ENCODE measurements around the gene GJA1.
"Not testable (repeated sequence)": the region's sequence is repeated elsewhere in the genome, so short reads cannot be mapped to it uniquely, and the experiment has no call there.

The GJA1 gene

DNA sequence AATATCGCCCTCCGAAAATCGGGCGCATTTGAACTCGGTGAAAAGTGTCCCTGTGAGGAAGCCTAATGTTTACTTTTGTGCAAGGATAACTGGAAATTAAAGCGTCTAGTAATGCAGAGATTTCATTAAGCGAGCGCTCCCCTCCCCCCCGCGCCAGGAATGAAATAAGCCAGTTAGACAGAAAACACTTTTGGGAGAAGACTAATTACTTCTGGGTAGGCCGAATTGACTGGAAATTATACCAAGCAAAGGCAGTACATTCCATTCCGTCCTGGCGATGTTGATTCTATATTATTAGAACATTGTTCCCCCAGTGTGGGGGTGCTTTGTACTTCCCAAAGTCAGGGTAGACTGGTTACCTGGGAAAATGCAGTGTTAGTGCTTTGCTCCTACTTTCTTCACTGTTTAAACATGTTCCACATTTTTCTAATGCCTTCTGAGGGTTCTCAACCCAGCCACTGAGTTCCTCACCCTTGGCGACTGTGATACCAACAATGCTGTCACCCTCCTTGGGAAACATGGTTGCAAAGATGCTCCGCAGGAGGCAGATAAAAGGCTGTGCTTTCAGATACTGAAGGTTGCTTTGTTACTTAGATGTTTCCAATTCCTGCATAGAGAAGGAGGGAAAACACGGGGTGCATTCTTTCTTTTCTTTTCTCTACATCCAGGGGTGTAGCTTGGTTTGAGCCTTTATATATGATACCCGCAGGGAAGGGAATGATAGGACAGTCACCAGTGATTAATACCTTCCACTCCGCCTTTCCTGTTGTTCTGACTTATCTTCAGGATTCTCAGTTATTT, 2.6 kb downstream of the GJA1 start:
- DNase-seq = no peak

DNA sequence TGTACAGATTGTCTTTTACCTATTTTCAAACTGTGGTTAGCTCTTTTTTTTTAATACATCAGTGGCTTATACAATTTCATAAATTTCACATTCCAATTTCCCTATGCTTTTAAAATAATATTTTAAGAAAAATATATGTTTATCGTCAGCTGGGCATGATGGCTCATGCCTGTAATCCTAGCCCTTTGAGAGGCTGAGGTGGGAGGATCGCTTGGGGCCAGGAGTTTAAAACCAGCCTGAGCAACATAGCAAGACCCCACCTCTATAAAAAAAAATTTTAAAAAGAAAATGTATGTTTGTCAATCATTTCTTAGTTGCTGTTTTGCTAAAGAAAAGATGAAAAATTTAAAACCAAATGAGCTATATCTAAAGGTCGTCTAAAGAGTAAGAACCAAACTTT, 3.4 kb downstream of the GJA1 start:
- no peak for DNase-seq

DNA sequence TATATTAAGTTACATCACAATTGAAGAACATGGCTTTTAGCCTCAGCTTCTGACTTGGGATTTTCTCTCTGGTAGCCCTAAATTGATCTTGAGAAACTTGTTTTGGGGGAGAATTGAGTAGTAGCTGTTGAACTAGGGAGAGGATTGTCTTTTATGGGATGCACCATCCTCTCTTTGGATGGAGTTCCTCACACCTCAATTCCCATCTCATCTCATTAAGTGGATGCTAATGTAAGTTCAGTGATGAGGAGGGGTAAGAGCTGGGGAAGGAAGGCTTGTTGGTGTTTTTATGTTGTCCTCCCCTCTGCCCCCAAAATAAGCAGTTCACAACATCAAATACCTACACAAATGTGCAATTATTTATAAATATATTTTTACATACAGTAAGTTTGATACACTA, 4.0 kb downstream of the GJA1 start:
- no peak for DNase-seq

DNA sequence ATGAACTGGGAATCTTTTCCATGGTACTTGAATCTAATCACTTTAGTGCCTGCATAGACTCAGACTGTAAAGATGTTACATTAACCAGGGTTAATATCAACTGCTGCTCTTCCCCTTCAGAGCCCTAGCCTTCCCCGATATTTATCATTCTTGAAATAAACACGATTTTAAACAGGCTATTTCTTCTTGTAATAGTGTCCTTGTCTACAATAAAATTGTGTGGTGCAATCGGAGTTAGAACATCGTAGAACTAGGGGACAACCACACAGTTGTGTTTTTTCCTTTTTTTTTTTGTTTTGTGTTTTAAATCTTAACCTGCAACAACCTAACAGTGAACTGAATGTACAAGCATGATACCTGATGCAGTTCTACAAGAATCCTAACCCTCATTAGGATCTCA, 4.5 kb downstream of the GJA1 start:
- no peak for DNase-seq

DNA sequence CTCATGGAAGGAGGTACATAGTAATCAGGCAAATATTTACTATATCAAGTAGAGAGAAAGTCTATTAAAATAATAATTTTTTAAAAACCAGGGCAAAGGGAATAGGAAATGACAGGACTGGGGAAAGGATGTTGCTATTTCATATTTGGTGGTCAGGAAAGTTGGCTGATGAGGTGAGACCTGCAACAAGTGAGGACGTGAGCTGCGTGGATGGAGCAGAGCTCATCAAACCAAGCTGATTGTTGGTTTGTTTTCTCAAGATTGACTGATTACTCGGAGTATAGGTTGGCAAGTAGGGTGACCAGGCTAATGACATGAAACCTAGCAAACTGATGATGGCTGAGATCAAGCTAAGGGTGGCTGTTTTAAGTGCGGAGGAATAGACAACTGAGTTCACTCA, 6.0 kb downstream of the GJA1 start:
- DNase-seq = no peak

DNA sequence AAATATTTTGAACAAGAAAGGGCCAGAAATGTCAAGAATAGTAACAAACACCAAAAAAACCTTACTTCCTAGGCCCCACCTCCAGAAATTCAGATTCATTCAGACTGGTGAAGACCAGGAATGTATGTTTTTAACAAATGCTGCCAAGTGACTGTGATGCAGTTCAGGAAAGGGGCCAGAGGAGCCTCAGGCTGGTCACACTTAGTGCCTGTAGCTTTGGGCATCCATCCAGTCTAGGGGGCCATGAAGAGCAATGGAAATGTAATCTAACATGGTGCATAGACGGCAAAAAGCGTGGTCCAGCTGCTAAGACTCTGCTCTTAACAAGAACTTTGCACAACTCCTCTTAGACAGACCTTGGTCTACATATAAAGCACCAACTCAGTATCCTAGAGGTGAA, 7.1 kb downstream of the GJA1 start:
- DNase-seq = no peak

DNA sequence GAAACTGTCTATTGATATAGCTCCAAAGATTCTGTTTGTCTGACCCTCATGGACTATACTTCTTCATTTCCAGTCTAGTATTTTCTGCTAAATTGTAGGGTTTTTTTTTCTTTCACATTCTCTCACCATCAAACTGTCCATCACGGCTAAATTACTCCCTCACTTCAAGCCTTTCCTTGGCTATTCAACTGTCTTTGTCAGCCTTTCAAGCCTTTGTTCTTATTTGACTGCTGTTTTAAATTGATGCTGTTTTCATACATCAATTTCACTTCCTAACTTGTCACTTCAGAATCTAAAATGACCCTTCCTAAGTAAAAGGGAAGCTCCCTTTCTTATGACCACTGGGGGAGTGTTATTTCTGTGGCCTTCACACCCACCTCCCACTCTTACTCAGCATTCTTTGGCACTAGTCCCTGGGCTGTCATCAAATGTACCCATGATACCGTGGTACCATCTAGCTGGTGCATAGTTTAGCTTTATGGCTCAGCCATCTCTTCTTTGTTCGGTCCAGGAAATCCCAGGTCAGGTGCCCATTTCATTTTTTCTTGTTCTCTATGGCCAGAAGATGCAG, 8.6 kb downstream of the GJA1 start:
- no peak for DNase-seq

DNA sequence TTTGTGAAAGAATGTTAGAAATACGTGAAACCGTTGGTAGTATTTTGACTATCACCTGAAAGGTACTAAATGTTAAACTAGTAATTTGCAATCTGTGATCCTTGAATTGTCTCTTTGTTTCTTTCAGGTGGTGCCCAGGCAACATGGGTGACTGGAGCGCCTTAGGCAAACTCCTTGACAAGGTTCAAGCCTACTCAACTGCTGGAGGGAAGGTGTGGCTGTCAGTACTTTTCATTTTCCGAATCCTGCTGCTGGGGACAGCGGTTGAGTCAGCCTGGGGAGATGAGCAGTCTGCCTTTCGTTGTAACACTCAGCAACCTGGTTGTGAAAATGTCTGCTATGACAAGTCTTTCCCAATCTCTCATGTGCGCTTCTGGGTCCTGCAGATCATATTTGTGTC, 11.3 kb downstream of the GJA1 start:
- not testable (repeated sequence) for DNase-seq

DNA sequence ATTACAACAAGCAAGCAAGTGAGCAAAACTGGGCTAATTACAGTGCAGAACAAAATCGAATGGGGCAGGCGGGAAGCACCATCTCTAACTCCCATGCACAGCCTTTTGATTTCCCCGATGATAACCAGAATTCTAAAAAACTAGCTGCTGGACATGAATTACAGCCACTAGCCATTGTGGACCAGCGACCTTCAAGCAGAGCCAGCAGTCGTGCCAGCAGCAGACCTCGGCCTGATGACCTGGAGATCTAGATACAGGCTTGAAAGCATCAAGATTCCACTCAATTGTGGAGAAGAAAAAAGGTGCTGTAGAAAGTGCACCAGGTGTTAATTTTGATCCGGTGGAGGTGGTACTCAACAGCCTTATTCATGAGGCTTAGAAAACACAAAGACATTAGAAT, 12.3 kb downstream of the GJA1 start:
- DNase-seq = not testable (repeated sequence)

DNA sequence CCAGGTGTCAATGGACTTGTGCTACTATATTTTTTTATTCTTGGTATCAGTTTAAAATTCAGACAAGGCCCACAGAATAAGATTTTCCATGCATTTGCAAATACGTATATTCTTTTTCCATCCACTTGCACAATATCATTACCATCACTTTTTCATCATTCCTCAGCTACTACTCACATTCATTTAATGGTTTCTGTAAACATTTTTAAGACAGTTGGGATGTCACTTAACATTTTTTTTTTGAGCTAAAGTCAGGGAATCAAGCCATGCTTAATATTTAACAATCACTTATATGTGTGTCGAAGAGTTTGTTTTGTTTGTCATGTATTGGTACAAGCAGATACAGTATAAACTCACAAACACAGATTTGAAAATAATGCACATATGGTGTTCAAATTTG, 13.1 kb downstream of the GJA1 start:
- DNase-seq = not testable (repeated sequence)

DNA sequence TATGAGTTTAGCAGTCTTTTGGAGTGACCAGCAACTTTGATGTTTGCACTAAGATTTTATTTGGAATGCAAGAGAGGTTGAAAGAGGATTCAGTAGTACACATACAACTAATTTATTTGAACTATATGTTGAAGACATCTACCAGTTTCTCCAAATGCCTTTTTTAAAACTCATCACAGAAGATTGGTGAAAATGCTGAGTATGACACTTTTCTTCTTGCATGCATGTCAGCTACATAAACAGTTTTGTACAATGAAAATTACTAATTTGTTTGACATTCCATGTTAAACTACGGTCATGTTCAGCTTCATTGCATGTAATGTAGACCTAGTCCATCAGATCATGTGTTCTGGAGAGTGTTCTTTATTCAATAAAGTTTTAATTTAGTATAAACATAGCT, 13.9 kb downstream of the GJA1 start:
- DNase-seq = no peak

DNA sequence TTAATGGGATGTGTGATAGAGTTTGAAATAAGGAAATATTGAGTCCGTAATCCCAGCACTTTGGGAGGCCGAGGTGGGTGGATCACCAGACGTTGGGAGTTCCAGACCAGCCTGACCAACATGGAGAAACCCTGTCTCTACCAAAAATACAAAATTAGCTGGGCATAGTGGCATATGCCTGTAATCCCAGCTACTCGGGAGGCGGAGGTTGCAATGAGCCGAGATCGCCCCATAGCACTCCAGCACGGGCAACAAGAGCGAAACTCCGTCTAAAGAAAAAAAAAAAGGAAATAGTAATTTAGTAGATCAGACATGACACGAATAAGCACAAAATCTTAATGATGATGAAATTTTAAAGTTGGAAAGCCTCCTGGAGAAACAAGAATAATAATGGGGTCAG, 14.8 kb downstream of the GJA1 start:
- DNase-seq = no peak

DNA sequence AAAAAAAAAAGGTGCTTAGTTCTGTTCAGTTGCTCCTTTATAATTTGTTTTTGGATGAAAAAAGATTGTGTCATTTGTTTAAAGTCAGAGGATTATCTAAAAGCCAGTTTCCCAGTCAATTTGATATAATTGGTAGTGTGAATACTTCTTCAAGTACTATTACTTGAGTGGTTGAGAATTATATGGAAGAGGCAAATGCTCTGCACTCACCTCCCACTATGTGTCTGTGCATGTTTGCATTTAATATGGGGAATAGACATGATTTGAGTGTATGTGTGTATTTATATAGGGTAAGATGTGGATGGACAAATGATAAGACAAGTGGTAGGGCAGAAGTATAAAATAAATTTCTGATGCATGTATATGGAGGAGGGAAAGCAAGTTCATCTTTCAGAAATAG, 15.8 kb downstream of the GJA1 start:
- no peak for DNase-seq

DNA sequence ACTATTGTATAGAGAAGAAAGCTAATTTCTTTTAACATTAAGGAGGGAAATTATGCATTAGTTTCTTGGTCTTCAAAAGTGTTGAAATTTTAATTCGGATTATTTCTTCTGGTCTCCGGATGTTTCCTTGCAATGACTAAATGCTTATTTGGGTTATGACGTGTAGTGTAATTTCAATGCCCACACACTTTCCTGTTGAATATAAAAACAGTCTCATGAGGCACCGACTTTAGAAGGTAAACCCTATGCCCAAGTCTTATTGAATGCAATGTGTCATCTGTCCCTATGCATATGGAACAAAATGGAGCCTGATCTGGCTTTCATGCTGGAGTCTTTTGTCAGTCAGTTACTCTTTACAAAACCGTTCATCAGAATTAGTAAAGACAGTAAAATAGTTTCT, 17.7 kb downstream of the GJA1 start:
- no peak for DNase-seq

DNA sequence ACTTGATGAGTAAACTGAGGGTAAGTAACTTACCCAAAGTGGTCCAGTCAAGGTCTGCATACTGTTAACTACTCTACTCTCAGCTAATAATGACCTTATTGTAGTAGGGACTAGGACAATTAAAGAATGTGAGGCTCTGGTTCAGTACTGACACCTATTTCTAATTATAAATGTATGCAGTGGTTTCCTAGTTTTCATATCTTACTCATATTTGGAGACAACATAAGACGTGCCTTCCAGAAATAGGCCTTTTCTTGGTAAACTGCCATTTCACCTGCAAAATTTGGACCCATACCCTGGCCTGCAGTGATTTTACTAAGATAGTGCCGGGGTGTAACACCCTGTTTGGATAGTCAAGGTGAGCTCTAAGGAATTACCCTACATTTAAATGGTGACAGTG, 24.7 kb downstream of the GJA1 start:
- DNase-seq = no peak

DNA sequence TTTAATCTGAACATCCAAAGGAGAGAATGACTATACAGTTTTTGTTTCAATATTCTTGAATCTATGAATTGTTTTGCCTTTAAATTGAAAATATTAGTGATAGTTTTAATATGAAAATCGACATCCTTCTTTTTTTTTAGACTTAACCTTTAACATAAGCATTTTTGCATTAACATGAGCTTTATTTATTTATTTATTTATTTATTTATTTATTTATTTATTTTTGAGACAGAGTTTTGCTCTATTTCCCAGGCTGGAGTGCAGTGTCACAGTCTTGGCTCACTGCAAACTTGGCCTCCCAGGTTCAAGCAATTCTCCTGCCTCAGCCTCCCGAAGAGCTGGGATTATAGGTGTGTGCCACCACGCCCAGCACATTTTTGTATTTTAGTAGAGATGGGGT, 27.6 kb downstream of the GJA1 start:
- no peak for DNase-seq

DNA sequence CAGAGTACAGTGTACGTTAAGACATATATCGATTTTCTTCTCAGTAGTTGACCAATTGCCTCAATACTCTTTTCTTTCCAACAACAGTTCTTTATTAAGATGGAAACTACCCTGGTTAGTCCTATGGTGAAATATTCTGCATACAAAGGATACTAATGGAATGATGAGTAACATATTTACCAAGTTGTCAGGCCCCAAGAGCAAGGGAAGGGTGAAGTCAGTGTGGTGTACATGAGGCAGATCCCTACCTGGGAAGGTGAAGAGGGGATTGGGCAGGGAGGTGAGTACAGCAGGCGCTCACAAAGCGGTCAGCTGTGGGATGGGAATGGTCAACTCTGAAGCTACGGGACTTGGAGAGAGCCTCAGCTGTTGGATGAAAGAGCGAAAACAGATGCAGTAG, 29.7 kb downstream of the GJA1 start:
- DNase-seq = no peak

DNA sequence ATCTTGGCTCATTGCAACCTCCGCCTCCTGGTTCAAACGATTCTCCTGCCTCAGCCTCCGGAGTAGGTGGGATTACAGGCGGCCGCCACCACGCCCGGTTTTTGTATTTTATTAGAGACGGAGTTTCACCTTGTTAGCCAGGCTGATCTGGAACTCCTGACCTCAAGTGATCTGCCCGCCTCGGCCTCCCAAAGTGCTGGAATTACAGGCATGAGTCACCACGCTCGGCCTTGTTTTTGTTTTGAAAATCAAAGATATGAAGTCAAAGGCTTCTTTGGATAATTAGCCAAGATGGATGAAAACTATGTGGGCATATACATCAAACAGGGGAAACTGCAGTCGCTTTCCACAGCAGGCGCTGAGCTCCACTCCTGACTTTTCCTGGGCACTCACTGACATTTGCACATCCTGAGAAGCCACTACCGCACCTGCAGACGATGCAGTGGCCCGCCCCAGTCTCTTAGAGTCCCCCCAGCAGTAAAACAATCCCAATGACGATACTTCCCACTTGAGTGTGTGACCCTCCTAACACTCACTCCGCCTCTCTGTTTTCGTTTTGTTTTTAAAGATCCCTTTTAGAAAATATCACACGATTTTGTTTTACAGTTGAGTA, 44.1 kb downstream of the GJA1 start:
- no peak for DNase-seq

DNA sequence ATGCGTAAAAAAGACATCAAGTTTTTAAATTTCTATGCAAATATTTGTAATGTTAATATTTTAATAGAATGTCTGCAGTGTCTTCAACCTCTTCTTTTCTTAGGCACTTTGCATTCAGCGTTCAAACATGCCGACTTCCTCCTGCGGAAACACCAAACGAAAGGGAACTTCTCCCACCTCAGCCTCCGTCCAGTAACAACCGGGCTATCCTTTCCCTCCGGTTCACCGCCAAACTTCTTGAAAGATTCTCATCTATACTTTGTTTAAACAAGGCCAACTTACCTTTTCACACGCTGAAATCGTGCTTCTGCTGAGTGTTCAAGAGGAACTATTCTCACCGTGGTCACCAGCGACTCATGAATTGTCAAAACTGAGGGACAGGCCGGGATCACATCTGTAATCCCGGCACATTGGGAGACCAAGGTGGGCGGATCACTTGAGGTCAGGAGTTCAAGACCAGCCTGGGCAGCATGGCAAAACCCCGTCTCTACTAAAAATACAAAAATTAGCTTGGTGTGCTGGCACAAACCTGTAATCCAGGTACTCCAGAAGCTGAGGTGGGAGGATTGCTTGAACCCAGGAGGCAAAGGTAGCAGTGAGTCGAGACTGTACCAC, 44.8 kb downstream of the GJA1 start:
- no peak for DNase-seq

DNA sequence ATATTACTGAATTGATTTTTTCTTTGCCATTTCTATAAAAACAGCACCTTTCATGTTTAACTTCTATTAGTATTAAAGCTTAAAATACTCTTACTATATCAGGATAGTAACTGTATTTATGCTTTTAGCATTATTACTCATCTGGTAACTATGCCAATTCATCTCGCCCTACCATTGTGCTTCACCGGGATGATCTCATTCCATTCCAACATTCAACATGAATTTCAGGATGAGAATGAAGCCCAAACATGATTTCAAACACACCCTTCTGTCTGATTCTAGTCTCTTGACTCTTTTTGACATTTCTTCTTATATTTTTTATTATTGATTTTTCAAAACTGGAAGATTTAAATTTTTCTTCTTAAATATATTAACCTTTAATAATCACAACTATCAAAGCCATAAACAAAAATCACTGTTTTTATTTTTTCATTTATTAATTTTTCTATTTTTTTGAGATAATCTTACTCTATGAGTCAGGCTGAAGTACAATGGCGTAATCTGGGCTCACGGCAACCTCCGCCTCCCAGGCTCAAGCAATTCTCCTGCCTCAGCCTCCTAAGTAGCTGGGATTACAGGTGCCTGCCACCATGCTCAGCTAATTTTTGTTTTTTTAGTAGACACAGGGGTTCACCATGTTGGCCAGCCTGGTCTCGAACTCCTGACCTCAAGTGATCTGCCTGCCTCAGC, 46.7 kb downstream of the GJA1 start:
- no peak for DNase-seq

DNA sequence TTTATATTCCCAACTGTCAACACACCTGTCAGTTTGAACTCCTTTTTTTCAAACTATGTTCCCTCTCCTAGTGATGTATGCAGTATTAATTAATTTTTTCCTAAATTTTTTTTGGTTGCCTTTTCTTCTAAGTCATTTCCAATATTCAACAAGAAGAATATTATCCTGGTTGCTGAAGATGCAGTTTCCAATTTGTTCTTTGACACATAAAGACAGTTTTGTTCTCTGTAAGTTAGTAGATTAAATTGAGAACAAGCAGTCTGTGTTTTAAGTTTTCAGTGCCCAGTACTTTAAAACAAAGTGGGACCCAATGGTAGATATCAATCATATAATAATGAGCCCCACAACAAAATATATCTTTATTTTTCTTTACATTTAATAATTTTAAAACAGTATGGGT, 47.3 kb downstream of the GJA1 start:
- DNase-seq = no peak

DNA sequence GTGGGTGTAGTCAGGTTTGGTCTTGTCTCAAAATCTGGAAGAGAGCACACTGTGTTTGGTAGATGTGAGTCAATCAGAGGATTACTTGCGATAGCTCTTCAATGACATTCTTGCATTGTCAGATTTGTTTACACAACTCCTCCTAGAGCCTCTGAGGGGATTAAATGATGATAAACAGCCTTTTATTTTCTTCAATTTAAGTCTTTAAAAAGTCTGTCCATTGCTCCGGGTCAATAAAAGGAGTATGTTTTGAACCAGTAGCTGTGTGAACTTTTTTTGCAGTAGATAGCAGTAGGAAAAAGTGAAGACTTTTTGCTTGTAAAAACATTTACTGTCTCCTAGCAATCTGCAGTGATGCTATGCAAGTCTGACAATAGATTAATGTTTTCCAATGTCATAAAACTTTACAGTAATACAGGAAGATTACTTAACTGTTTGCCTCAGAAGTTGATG, 49.9 kb downstream of the GJA1 start:
- DNase-seq = no peak

DNA sequence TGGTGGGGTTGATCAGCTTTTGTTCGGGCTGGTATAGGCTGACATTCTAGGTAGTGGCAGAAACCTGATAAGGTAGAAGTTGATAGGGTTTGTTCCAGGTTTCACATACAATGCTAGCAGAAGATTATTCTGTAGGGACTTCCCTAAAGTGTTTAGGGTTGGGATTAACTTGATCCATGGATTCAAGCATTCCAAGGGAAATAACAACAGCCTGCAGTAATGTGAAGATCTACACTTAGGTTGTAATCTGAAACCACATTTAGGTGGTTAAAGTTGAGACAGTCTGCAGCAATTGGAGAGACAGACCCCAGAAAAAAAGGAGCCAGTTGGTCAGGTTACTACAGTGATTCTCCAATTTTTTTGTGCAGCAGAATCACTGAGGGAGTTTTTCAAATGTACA, 56.1 kb downstream of the GJA1 start:
- DNase-seq = no peak

DNA sequence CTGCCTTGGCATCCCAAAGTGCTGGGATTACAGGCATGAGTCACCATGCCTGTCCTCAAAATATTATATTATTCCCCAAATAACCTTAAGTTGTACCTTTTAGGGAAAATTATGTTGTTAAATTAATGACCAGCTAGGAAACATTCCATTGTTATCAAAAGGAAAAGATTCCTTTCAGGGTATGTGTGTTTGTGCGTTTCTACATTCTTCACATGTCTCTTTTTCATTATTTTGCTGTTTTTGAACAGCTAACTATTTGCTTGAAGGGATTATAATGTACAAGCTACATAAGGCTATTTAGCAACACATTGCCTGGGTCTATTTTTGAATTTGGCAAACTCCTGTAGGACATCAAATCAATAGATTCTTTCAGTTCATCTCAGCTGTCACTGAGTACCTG, 57.1 kb downstream of the GJA1 start:
- DNase-seq = no peak

Measured in NCI-H187 (cell line).